ENCODE data around the gene NOXA1. TPM values are rescaled to one million over a fixed set of nuclear protein-coding genes. Genes with fewer than 3 reads are reported as not detected.
A peak's percentile ranks its signal among the peaks of the same experiment; 100 is the strongest.

Gene NOXA1
- total and polyA plus RNA-seq, 2 donors from 2014 or later, result 19.1 to 21.8 TPM

DNA sequence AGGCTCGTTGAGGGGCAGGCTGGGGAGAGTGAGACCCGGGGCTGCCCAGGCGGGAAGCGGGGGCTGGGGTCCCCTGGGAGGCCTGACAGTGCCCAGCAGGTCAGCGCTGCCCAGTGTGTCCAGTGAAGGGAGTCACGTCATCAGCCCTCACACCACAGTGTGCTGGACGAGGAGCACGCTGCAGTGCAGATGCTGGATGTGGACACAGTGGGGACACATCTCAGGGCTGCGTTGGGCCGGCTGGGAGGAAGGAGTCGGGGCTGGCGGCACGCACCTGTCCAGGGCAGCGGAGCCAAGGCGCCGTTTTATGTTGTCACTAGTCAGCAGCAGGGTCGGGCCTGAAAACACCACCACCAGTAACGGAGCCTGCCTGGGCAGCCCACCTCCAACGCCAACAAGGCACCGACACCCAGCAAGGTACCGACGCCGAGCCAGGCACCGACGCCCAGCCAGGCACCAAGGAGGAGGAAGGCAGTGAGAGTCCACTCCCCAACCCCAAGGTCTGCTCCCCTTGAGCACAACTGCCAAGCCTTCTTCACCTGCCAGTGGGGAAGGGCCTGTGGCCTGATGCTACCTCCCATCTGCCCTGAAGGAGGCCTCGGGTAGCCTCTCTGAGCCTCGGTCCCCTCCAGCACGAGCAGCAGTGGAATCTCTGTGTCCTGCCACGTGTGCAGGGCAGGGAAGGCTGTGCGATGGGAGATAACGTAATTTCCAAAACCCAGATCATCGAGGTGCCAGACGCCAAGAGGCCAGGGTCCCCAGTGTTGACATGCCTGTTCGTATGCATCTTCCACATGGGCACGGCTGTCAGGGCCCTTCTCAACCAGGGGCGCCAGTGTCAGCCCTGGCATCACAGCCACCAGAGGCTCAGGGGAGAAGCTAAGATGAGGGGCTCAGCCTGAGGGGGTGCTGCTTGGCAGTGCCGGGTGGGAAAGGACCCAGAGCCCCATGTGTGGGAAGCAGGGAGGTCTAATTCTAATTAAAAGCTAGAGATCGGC, 57.8 kb downstream of the NOXA1 start:
- no peaks in the 10 kb centered on the region for H3K4me1 ChIP-seq (ENCODE audit: control insufficient read depth in 2 of 3, insufficient read depth in 2 of 3, low read depth in 1 of 3, low read length in 3 of 3)
- no peak overlapping the region for H3K9ac ChIP-seq (ENCODE audit: low read length in 3 of 3)
- no peak for TF ChIP-seq CTCF (IDR thresholded peaks at IDR 0.05; ENCODE audit: borderline replicate concordance, extremely low read depth, insufficient read depth)
- H3K36me3 ChIP-seq (ENCODE audit: control insufficient read depth in 2 of 3, insufficient read depth in 3 of 3, low read length in 3 of 3), result no peaks in the 10 kb centered on the region
- H3K27ac ChIP-seq (ENCODE audit: low read depth in 2 of 2, low read length in 2 of 2), result no peak overlapping the region
- no peak overlapping the region for H3K4me3 ChIP-seq (ENCODE audit: low read length in 3 of 3)
- peaks cover 0 to 2% (median 2%) of the 10 kb centered on the region in 3 donors for H3K9me3 ChIP-seq (ENCODE audit: control insufficient read depth in 2 of 3, insufficient read depth in 1 of 3, low read length in 3 of 3)
- intact Hi-C loops (cut with DNase I), result no loop called here
- DNase-seq (peak in 1 of 5 donors; percentile 68), FAIRE-seq (no peak)
- no peaks in the 10 kb centered on the region for H3K27me3 ChIP-seq (ENCODE audit: control insufficient read depth, insufficient read depth, low read length)

- no peak for FAIRE-seq
Observed at GRCh38 chr9:137482094-137482781, 59.0 kb downstream of the NOXA1 start.

More at GRCh38 chr9:137482094-137482781, 59.0 kb downstream of the NOXA1 start:
- TF ChIP-seq CTCF (IDR thresholded peaks at IDR 0.05; ENCODE audit: borderline replicate concordance, extremely low read depth, insufficient read depth), result no peak
- intact Hi-C loops (cut with DNase I), result no loop called here
- Histone ChIP-seq H3K36me3 (ENCODE audit: control insufficient read depth in 2 of 3, insufficient read depth in 3 of 3, low read length in 3 of 3) (no peaks in the 10 kb centered on the region), H3K9ac (ENCODE audit: low read length in 3 of 3) (no peak overlapping the region), H3K4me3 (ENCODE audit: low read length in 3 of 3) (no peak overlapping the region), H3K9me3 (ENCODE audit: control insufficient read depth in 2 of 3, insufficient read depth in 1 of 3, low read length in 3 of 3) (no peaks in the 10 kb centered on the region), H3K27ac (ENCODE audit: low read depth in 2 of 2, low read length in 2 of 2) (no peak overlapping the region), H3K27me3 (ENCODE audit: control insufficient read depth, insufficient read depth, low read length) (no peaks in the 10 kb centered on the region), H3K4me1 (ENCODE audit: control insufficient read depth in 2 of 3, insufficient read depth in 2 of 3, low read depth in 1 of 3, low read length in 3 of 3) (no peaks in the 10 kb centered on the region)
- peak in 1 of 5 donors; percentile 54 for DNase-seq

Small RNAs within 50 kb of the gene (microRNA-seq; reads per million reads assigned to microRNA genes)
- 1.7 reads per million for gene MIR7114

Other genes starting within 250 kb of the NOXA1 start
- gene ANAPC2, start 234.8 kb upstream of the NOXA1 start, total RNA-seq, result 57.2 TPM
- 19.9 TPM for gene ANAPC2, start 234.8 kb upstream of the NOXA1 start, polyA plus RNA-seq (ENCODE audit: insufficient read depth, low read depth, low replicate concordance)
- gene SSNA1, start 234.7 kb upstream of the NOXA1 start, total RNA-seq, result 52.5 TPM
- 131 TPM for gene SSNA1, start 234.7 kb upstream of the NOXA1 start, polyA plus RNA-seq (ENCODE audit: insufficient read depth, low read depth, low replicate concordance)
- 49.5 TPM for gene TPRN, start 222.7 kb upstream of the NOXA1 start, total RNA-seq
- 47.2 TPM for gene TPRN, start 222.7 kb upstream of the NOXA1 start, polyA plus RNA-seq (ENCODE audit: insufficient read depth, low read depth, low replicate concordance)
- gene TMEM203, start 217.7 kb upstream of the NOXA1 start, total RNA-seq, result 36.3 TPM
- 53.5 TPM for gene TMEM203, start 217.7 kb upstream of the NOXA1 start, polyA plus RNA-seq (ENCODE audit: insufficient read depth, low read depth, low replicate concordance)
- gene NDOR1, start 217.7 kb upstream of the NOXA1 start, total RNA-seq, result 17.8 TPM
- gene NDOR1, start 217.7 kb upstream of the NOXA1 start, polyA plus RNA-seq (ENCODE audit: insufficient read depth, low read depth, low replicate concordance), result 5.9 TPM
- 7.0 TPM for gene RNF208, start 201.2 kb upstream of the NOXA1 start, total RNA-seq
- gene RNF208, start 201.2 kb upstream of the NOXA1 start, polyA plus RNA-seq (ENCODE audit: insufficient read depth, low read depth, low replicate concordance), result 22.8 TPM
- 0.94 TPM for gene CYSRT1, start 198.2 kb upstream of the NOXA1 start, total RNA-seq
- 1.3 TPM for gene CYSRT1, start 198.2 kb upstream of the NOXA1 start, polyA plus RNA-seq (ENCODE audit: insufficient read depth, low read depth, low replicate concordance)
- 0.85 TPM for gene RNF224, start 195.9 kb upstream of the NOXA1 start, total RNA-seq
- gene RNF224, start 195.9 kb upstream of the NOXA1 start, polyA plus RNA-seq (ENCODE audit: insufficient read depth, low read depth, low replicate concordance), result 0.80 TPM
- gene SLC34A3, start 192.5 kb upstream of the NOXA1 start, total RNA-seq, result 0.13 TPM
- 36.0 TPM for gene SLC34A3, start 192.5 kb upstream of the NOXA1 start, polyA plus RNA-seq (ENCODE audit: insufficient read depth, low read depth, low replicate concordance)
- gene TUBB4B, start 182.1 kb upstream of the NOXA1 start, total RNA-seq, result 258 TPM
- 394 TPM for gene TUBB4B, start 182.1 kb upstream of the NOXA1 start, polyA plus RNA-seq (ENCODE audit: insufficient read depth, low read depth, low replicate concordance)
- gene STPG3, start 172.1 kb upstream of the NOXA1 start, total RNA-seq, result 0.38 TPM
- not detected for gene STPG3, start 172.1 kb upstream of the NOXA1 start, polyA plus RNA-seq (ENCODE audit: insufficient read depth, low read depth, low replicate concordance)
- 57.3 TPM for gene NELFB, start 168.1 kb upstream of the NOXA1 start, total RNA-seq
- 43.8 TPM for gene NELFB, start 168.1 kb upstream of the NOXA1 start, polyA plus RNA-seq (ENCODE audit: insufficient read depth, low read depth, low replicate concordance)
- gene TOR4A, start 145.7 kb upstream of the NOXA1 start, total RNA-seq, result 23.8 TPM
- 4.9 TPM for gene TOR4A, start 145.7 kb upstream of the NOXA1 start, polyA plus RNA-seq (ENCODE audit: insufficient read depth, low read depth, low replicate concordance)
- gene NRARP, start 121.1 kb upstream of the NOXA1 start, total RNA-seq, result 4.7 TPM
- 1.7 TPM for gene NRARP, start 121.1 kb upstream of the NOXA1 start, polyA plus RNA-seq (ENCODE audit: insufficient read depth, low read depth, low replicate concordance)
- gene EXD3, start 231 bp upstream of the NOXA1 start, total RNA-seq, result 44.5 TPM
- 18.9 TPM for gene EXD3, start 231 bp upstream of the NOXA1 start, polyA plus RNA-seq (ENCODE audit: insufficient read depth, low read depth, low replicate concordance)
- gene ENTPD8, start 18.0 kb downstream of the NOXA1 start, total RNA-seq, result 5.2 TPM
- 5.0 TPM for gene ENTPD8, start 18.0 kb downstream of the NOXA1 start, polyA plus RNA-seq (ENCODE audit: insufficient read depth, low read depth, low replicate concordance)
- gene NSMF, start 35.9 kb downstream of the NOXA1 start, total RNA-seq, result 49.5 TPM
- gene NSMF, start 35.9 kb downstream of the NOXA1 start, polyA plus RNA-seq (ENCODE audit: insufficient read depth, low read depth, low replicate concordance), result 32.7 TPM
- 9.6 TPM for gene PNPLA7, start 127.0 kb downstream of the NOXA1 start, total RNA-seq
- 2.1 TPM for gene PNPLA7, start 127.0 kb downstream of the NOXA1 start, polyA plus RNA-seq (ENCODE audit: insufficient read depth, low read depth, low replicate concordance)
- gene MRPL41, start 128.5 kb downstream of the NOXA1 start, total RNA-seq, result 47.3 TPM
- 150 TPM for gene MRPL41, start 128.5 kb downstream of the NOXA1 start, polyA plus RNA-seq (ENCODE audit: insufficient read depth, low read depth, low replicate concordance)
- gene DPH7, start 155.5 kb downstream of the NOXA1 start, total RNA-seq, result 31.4 TPM
- gene DPH7, start 155.5 kb downstream of the NOXA1 start, polyA plus RNA-seq (ENCODE audit: insufficient read depth, low read depth, low replicate concordance), result 23.2 TPM
- gene ZMYND19, start 167.1 kb downstream of the NOXA1 start, total RNA-seq, result 19.1 TPM
- 13.5 TPM for gene ZMYND19, start 167.1 kb downstream of the NOXA1 start, polyA plus RNA-seq (ENCODE audit: insufficient read depth, low read depth, low replicate concordance)
- gene ARRDC1, start 182.3 kb downstream of the NOXA1 start, total RNA-seq, result 88.9 TPM
- 42.3 TPM for gene ARRDC1, start 182.3 kb downstream of the NOXA1 start, polyA plus RNA-seq (ENCODE audit: insufficient read depth, low read depth, low replicate concordance)
- gene EHMT1, start 195.6 kb downstream of the NOXA1 start, total RNA-seq, result 92.9 TPM
- 15.8 TPM for gene EHMT1, start 195.6 kb downstream of the NOXA1 start, polyA plus RNA-seq (ENCODE audit: insufficient read depth, low read depth, low replicate concordance)